Measurements from ENCODE around the gene ABHD17A. TPM values are rescaled to one million over a fixed set of nuclear protein-coding genes. Genes with fewer than 3 reads are reported as not detected.

Gene ABHD17A
- total and polyA plus RNA-seq, 2 of the 8 experiments (the other 6 are each of a cell fraction or from before 2014, with no cell fraction given): 41.2 to 87.4 TPM

GRCh38 chr19:1845642-1846041, 39.7 kb downstream of the ABHD17A start:
- H3K9ac ChIP-seq (replicated peaks in 1 of 4; ENCODE audit: extremely low read depth in 1 of 4, low read depth in 3 of 4, low read length in 3 of 4): no peak overlapping the region
- peaks cover 23 to 34% of the 10 kb centered on the region in 2 experiments for H4K20me1 ChIP-seq (replicated peaks in 1 of 2; ENCODE audit: control insufficient read depth in 1 of 2, insufficient read depth in 2 of 2, low read length in 2 of 2)
- H4K5ac ChIP-seq (ENCODE audit: insufficient read length, low read depth, low read length): no peak overlapping the region
- peaks cover 0 to 10% (median 7%) of the 10 kb centered on the region in 4 experiments; a peak in 6 of 7 replicates for H3K4me1 ChIP-seq (replicated peaks in 1 of 4; ENCODE audit: control insufficient read depth in 3 of 4, insufficient read depth in 4 of 4, low read length in 3 of 4)
- no peak overlapping the region for H2AK5ac ChIP-seq (ENCODE audit: low read depth, low read length)
- H2AFZ ChIP-seq (ENCODE audit: low read length): no peak overlapping the region
- ChIA-PET CTCF (ENCODE audit: partially characterized antibody) (interaction anchor here (1.0 to 14.9 kb wide), 4 partner anchors 8 to 77 kb away, joined by 3 to 228 read pairs (median 20); no protein-coding TSS in a partner anchor), POLR2A (ENCODE audit: partially characterized antibody) (interaction anchor here (0.6 to 1.6 kb wide), 4 partner anchors 11 to 243 kb away, joined by 3 to 5 read pairs (median 3); no protein-coding TSS in a partner anchor)
- H3K18ac ChIP-seq (ENCODE audit: extremely low read depth, low read length): no peak overlapping the region
- no peak overlapping the region for H3K56ac ChIP-seq (replicated peaks; ENCODE audit: insufficient read length, low read depth, low read length)
- H3K23me2 ChIP-seq (ENCODE audit: low read depth, low read length): peaks cover 3% of the 10 kb centered on the region; the same call in 1 of the 2 replicates
- H3K36me3 ChIP-seq (ENCODE audit: control insufficient read depth in 2 of 4, insufficient read depth in 4 of 4, low read length in 3 of 4): no peaks in the 10 kb centered on the region
- H2BK15ac ChIP-seq (ENCODE audit: low read length): no peak overlapping the region
- no peak overlapping the region for H2BK20ac ChIP-seq (ENCODE audit: low read length)
- no peak overlapping the region for H3K14ac ChIP-seq (ENCODE audit: insufficient read length)
- no peak overlapping the region for H3K27ac ChIP-seq (ENCODE audit: low read depth, low read length)
- no peak overlapping the region for H3K23ac ChIP-seq (ENCODE audit: insufficient read length)
- no peaks in the 10 kb centered on the region for H3K9me3 ChIP-seq (ENCODE audit: insufficient read depth in 2 of 2, low read depth in 1 of 2, low read length in 1 of 2)
- H4K91ac ChIP-seq (replicated peaks; ENCODE audit: insufficient read length, low read length): no peak overlapping the region
- no peak overlapping the region for H3K4me3 ChIP-seq (ENCODE audit: extremely low read depth in 1 of 4, insufficient read depth in 2 of 4, low read depth in 3 of 4, low read length in 4 of 4)
- no peak overlapping the region for H3K4ac ChIP-seq (replicated peaks; ENCODE audit: insufficient read length, low read depth, low read length)
- no peak overlapping the region for H2BK12ac ChIP-seq (ENCODE audit: low read depth, low read length)
- peak overlapping the region; percentile 74 for H4K8ac ChIP-seq (ENCODE audit: extremely low read depth, insufficient read depth, low read length)
- DNase-seq (ENCODE audit: low read depth in 1 of 2, low spot score in 2 of 2) (no peak), FAIRE-seq (no peak)
- 90% methylated on average over 11 of the region's 11 CpGs; no CpG with 5 or more reads in 1 of the 2 experiments for WGBS, 2 experiments (ENCODE audit: extremely low coverage in 1 of 2, insufficient coverage in 1 of 2, insufficient read length in 1 of 2, insufficient replicate concordance in 2 of 2, low coverage in 1 of 2, low lambda C conversion rate in 2 of 2, missing lambda C conversion rate in 1 of 2)
- peaks cover 23 to 73% of the 10 kb centered on the region in 2 experiments for H3K79me2 ChIP-seq (ENCODE audit: control insufficient read depth in 1 of 2, insufficient read depth in 2 of 2, low read length in 2 of 2)
- H2BK5ac ChIP-seq (ENCODE audit: low read depth, low read length): no peak overlapping the region
- H3K79me1 ChIP-seq (ENCODE audit: low read depth, low read length): peaks cover 28% of the 10 kb centered on the region
- no peak overlapping the region for H2BK120ac ChIP-seq (replicated peaks; ENCODE audit: low read depth, low read length)
- no peaks in the 10 kb centered on the region for H3K27me3 ChIP-seq (replicated peaks in 1 of 4; ENCODE audit: control insufficient read depth in 3 of 4, extremely low read depth in 1 of 4, insufficient read depth in 3 of 4, low read length in 3 of 4)
- no peak overlapping the region; a peak in 1 of 4 replicates for H3K4me2 ChIP-seq (ENCODE audit: insufficient read depth in 1 of 2, low read depth in 2 of 2, low read length in 2 of 2)
- no peak for TF ChIP-seq USF2 (IDR thresholded peaks at IDR 0.05; ENCODE audit: low read length)
- TF ChIP-seq CTCF (IDR thresholded peaks at IDR 0.05; ENCODE audit: control extremely low read depth in 1 of 3, insufficient read depth in 1 of 3, low read depth in 1 of 3, low read length in 3 of 3): no peak
- no peak for TF ChIP-seq RFX5 (IDR thresholded peaks at IDR 0.05; ENCODE audit: borderline replicate concordance, low read depth, low read length)
- TF ChIP-seq TAF7 (optimal IDR thresholded peaks at IDR 0.05; ENCODE audit: borderline replicate concordance, low read depth, low read length): no peak
